Measurements from ENCODE around the gene TIPARP.

The TIPARP gene

GRCh38 chr3:156676768-156677479 lies 2.5 kb downstream of the TIPARP start:
- TF ChIP-seq, protein P1, sequence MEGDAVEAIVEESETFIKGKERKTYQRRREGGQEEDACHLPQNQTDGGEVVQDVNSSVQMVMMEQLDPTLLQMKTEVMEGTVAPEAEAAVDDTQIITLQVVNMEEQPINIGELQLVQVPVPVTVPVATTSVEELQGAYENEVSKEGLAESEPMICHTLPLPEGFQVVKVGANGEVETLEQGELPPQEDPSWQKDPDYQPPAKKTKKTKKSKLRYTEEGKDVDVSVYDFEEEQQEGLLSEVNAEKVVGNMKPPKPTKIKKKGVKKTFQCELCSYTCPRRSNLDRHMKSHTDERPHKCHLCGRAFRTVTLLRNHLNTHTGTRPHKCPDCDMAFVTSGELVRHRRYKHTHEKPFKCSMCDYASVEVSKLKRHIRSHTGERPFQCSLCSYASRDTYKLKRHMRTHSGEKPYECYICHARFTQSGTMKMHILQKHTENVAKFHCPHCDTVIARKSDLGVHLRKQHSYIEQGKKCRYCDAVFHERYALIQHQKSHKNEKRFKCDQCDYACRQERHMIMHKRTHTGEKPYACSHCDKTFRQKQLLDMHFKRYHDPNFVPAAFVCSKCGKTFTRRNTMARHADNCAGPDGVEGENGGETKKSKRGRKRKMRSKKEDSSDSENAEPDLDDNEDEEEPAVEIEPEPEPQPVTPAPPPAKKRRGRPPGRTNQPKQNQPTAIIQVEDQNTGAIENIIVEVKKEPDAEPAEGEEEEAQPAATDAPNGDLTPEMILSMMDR (IDR thresholded peaks at IDR 0.05; ENCODE audit: insufficient read depth, missing control alignments): no peak
- FAIRE-seq (no peak), DNase-seq (ENCODE audit: insufficient read length, low spot score) (no peak)

DNA sequence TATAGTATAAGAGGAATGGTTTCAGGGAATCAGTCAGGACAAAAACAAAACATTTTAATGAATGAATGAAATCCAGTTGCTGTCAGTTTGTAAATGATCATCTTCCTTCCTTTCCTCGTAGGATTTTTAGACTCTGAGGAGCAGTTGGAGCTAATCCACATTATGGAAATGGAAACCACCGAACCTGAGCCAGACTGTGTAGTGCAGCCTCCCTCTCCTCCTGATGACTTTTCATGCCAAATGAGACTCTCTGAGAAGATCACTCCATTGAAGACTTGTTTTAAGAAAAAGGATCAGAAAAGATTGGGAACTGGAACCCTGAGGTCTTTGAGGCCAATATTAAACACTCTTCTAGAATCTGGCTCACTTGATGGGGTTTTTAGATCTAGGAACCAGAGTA lies 3.1 kb downstream of the TIPARP start:
- no peak for FAIRE-seq
- TF ChIP-seq, protein P1 (IDR thresholded peaks at IDR 0.05; ENCODE audit: insufficient read depth, missing control alignments): no peak
- no peak for DNase-seq (ENCODE audit: insufficient read length, low spot score)

DNA sequence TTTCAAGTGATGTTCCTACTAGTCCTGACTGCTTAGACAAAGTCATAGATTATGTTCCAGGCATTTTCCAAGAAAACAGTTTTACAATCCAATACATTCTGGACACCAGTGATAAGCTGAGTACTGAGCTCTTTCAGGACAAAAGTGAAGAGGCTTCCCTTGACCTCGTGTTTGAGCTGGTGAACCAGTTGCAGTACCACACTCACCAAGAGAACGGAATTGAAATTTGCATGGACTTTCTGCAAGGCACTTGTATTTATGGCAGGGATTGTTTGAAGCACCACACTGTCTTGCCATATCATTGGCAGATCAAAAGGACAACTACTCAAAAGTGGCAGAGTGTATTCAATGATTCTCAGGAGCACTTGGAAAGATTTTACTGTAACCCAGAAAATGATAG lies 3.8 kb downstream of the TIPARP start:
- FAIRE-seq (no peak), DNase-seq (ENCODE audit: insufficient read length, low spot score) (no peak)
- TF ChIP-seq, protein P1 (IDR thresholded peaks at IDR 0.05; ENCODE audit: insufficient read depth, missing control alignments): no peak

- DNase-seq (ENCODE audit: insufficient read length, low spot score) (no peak), FAIRE-seq (no peak)
- TF ChIP-seq, protein P1 (IDR thresholded peaks at IDR 0.05; ENCODE audit: insufficient read depth, missing control alignments): no peak
Measured at GRCh38 chr3:156680243-156680914, 6.0 kb downstream of the TIPARP start.

DNA sequence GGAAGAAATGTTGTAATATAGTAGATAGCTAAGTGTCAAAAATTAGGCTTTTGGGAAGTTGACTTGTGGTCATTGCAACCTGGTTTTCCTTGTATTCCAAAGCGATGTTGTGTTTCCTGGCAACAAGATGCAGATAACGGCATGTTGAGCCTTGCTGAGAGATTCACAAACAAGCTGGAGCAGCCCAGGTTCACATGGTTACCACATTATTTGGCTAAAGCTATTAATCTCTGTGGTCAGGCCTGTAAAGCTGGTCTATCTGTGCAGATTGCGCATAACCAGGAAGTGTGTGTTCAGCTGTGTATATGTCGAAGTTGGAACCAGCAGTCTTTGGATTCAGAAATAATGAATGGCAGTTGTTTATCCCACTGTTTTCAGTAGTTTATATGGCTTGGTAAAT lies 6.6 kb downstream of the TIPARP start:
- DNase-seq (ENCODE audit: insufficient read length, low spot score) (no peak), FAIRE-seq (peak; percentile 21)
- TF ChIP-seq, protein P1 (IDR thresholded peaks at IDR 0.05; ENCODE audit: insufficient read depth, missing control alignments): no peak

- TF ChIP-seq, protein P1 (IDR thresholded peaks at IDR 0.05; ENCODE audit: insufficient read depth, missing control alignments): no peak
- FAIRE-seq (no peak), DNase-seq (ENCODE audit: insufficient read length, low spot score) (no peak)
Measured at GRCh38 chr3:156682501-156682900, 8.1 kb downstream of the TIPARP start.

DNA sequence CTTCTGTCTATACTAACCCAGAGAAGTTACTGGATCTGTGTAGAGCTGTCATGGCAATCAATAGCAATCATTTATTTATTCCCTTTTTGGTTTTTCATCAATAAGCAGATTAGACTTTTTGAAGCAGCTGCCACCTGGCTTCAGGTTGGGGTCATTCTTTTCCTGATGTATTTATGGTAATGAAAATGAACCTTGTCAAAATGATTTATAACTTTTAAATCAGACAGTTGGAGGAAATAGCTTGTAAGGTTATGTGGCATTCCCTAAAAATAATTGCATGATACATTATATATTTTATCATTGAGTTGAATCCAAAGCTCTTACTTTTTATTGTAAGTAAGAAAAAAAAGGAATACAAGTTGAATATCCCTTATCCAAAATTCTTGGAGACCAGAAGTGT lies 8.6 kb downstream of the TIPARP start:
- DNase-seq (ENCODE audit: insufficient read length, low spot score): no peak
- TF ChIP-seq, protein P1 (IDR thresholded peaks at IDR 0.05; ENCODE audit: insufficient read depth, missing control alignments): no peak
- no peak for FAIRE-seq

Data from D721Med (cell line).